ENCODE data around the gene SETD1A. TPM values are rescaled to one million over a fixed set of nuclear protein-coding genes. Genes with fewer than 3 reads are reported as not detected.

The SETD1A gene
- total and polyA plus RNA-seq, 2 donors (not counting 1 experiment from before 2014, with no cell fraction given): 1.4 to 3.5 TPM

DNA sequence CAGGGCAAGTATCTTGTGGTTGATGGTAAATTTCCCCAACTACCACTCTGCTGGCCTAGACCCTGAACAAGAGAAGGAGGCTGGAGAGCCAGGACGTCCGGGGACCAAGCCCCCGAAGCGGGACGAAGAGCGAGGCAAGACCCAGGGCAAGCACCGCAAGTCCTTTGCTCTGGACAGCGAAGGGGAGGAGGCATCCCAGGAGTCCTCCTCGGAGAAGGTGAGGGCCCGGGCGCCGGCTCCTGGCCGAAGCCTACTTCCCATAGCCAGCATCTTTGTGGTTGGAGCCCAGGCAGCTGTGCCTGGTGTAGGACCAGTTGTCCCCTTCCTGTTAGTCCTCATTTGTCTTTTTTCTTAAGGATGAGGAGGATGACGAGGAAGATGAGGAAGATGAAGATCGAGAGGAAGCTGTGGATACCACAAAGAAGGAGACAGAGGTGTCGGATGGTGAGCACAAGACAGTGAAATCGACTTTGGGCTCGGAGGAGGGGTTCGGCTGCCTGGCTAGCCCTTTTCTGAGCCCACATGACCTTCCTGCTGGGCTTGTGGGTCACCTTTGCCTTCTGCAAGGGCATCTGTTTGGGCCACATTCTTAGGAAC lies 11.8 kb downstream of the SETD1A start:
- peaks cover 48% of the 10 kb centered on the region for H3K36me3 ChIP-seq (ENCODE audit: control insufficient read depth, insufficient read depth, low read length)
- H3K9me3 ChIP-seq (ENCODE audit: control insufficient read depth, insufficient read depth, low read depth, low read length): no peaks in the 10 kb centered on the region
- H4K20me1 ChIP-seq (ENCODE audit: control insufficient read depth, extremely low read depth, insufficient read depth, low read length): no peaks in the 10 kb centered on the region
- H2AFZ ChIP-seq (ENCODE audit: low read length): no peak overlapping the region
- H3K4me1 ChIP-seq (ENCODE audit: control insufficient read depth, extremely low read depth, insufficient read depth, low read length): no peaks in the 10 kb centered on the region
- DNase-seq (ENCODE audit: low read depth in 2 of 2): no peak
- H3K9ac ChIP-seq (ENCODE audit: insufficient read depth, low read length): no peak overlapping the region
- H3K79me2 ChIP-seq (ENCODE audit: control insufficient read depth, insufficient read depth, low read length): no peaks in the 10 kb centered on the region
- H3K27me3 ChIP-seq (ENCODE audit: control insufficient read depth, insufficient read depth, low read length): no peaks in the 10 kb centered on the region
- no peak overlapping the region for H3K4me3 ChIP-seq (replicated peaks in 1 of 4; ENCODE audit: control extremely low read depth in 1 of 4, insufficient read depth in 1 of 4, low read depth in 3 of 4, low read length in 4 of 4)
- H3K27ac ChIP-seq (ENCODE audit: insufficient read depth, low read length): no peak overlapping the region
- no peak overlapping the region for H3K4me2 ChIP-seq (ENCODE audit: extremely low read depth, insufficient read depth, low read length)
- TF ChIP-seq EZH2 (IDR thresholded peaks at IDR 0.05; ENCODE audit: low read length, missing control alignments): no peak
- TF ChIP-seq, protein P1, sequence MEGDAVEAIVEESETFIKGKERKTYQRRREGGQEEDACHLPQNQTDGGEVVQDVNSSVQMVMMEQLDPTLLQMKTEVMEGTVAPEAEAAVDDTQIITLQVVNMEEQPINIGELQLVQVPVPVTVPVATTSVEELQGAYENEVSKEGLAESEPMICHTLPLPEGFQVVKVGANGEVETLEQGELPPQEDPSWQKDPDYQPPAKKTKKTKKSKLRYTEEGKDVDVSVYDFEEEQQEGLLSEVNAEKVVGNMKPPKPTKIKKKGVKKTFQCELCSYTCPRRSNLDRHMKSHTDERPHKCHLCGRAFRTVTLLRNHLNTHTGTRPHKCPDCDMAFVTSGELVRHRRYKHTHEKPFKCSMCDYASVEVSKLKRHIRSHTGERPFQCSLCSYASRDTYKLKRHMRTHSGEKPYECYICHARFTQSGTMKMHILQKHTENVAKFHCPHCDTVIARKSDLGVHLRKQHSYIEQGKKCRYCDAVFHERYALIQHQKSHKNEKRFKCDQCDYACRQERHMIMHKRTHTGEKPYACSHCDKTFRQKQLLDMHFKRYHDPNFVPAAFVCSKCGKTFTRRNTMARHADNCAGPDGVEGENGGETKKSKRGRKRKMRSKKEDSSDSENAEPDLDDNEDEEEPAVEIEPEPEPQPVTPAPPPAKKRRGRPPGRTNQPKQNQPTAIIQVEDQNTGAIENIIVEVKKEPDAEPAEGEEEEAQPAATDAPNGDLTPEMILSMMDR (conservative IDR thresholded peaks at IDR 0.05 in 1 of 2, IDR thresholded peaks at IDR 0.05 in 1 of 2; ENCODE audit: low read depth in 1 of 2, low read length in 2 of 2): no peak

DNA sequence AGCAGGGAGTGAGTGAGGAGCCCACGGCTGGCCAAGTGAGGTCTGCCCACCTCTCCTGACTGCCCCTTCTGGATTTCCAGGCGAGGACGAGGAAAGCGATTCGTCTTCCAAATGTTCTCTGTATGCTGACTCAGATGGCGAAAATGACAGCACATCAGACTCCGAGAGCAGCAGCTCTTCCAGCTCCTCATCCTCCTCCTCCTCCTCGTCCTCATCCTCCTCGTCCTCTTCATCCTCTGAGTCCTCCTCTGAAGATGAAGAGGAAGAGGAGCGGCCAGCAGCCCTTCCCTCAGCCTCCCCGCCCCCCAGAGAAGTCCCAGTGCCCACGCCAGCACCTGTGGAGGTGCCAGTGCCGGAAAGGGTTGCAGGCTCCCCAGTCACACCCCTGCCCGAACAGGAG lies 13.7 kb downstream of the SETD1A start:
- Histone ChIP-seq H2AFZ (ENCODE audit: low read length) (no peak overlapping the region), H3K9ac (ENCODE audit: insufficient read depth, low read length) (no peak overlapping the region), H3K79me2 (ENCODE audit: control insufficient read depth, insufficient read depth, low read length) (no peaks in the 10 kb centered on the region), H3K4me1 (ENCODE audit: control insufficient read depth, extremely low read depth, insufficient read depth, low read length) (no peaks in the 10 kb centered on the region), H3K27ac (ENCODE audit: insufficient read depth, low read length) (no peak overlapping the region), H3K27me3 (ENCODE audit: control insufficient read depth, insufficient read depth, low read length) (no peaks in the 10 kb centered on the region), H4K20me1 (ENCODE audit: control insufficient read depth, extremely low read depth, insufficient read depth, low read length) (no peaks in the 10 kb centered on the region), H3K4me3 (replicated peaks in 1 of 4; ENCODE audit: control extremely low read depth in 1 of 4, insufficient read depth in 1 of 4, low read depth in 3 of 4, low read length in 4 of 4) (no peak overlapping the region), H3K4me2 (ENCODE audit: extremely low read depth, insufficient read depth, low read length) (no peak overlapping the region), H3K36me3 (ENCODE audit: control insufficient read depth, insufficient read depth, low read length) (peaks cover 36% of the 10 kb centered on the region), H3K9me3 (ENCODE audit: control insufficient read depth, insufficient read depth, low read depth, low read length) (no peaks in the 10 kb centered on the region)
- no peak for DNase-seq (ENCODE audit: low read depth in 2 of 2)
- no peak for TF ChIP-seq EZH2 (IDR thresholded peaks at IDR 0.05; ENCODE audit: low read length, missing control alignments)
- TF ChIP-seq, protein P1 (conservative IDR thresholded peaks at IDR 0.05 in 1 of 2, IDR thresholded peaks at IDR 0.05 in 1 of 2; ENCODE audit: low read depth in 1 of 2, low read length in 2 of 2): no peak

DNA sequence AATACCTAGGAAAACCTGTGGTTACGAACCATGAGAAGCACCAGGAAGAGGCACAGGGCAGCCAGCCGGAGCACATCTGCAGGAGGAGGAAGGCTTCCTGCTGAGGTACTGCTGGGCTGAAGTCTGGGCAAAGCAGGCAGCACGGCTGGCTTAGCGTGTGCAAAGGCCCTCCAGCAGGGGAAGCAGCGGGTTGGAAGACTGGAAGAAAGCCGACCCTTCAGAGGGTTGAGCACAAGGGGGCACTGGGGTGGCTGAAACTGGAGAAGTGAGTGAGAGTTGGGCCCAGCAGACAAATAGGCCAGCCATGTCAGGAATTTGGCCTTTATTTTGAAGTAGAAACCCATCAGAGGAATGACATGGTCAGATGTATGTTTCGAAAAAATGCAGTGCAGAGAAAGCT lies 15.3 kb downstream of the SETD1A start:
- Histone ChIP-seq H3K9ac (ENCODE audit: insufficient read depth, low read length) (no peak overlapping the region), H3K79me2 (ENCODE audit: control insufficient read depth, insufficient read depth, low read length) (no peaks in the 10 kb centered on the region), H3K4me3 (replicated peaks in 1 of 4; ENCODE audit: control extremely low read depth in 1 of 4, insufficient read depth in 1 of 4, low read depth in 3 of 4, low read length in 4 of 4) (no peak overlapping the region), H3K27me3 (ENCODE audit: control insufficient read depth, insufficient read depth, low read length) (no peaks in the 10 kb centered on the region), H3K4me1 (ENCODE audit: control insufficient read depth, extremely low read depth, insufficient read depth, low read length) (no peaks in the 10 kb centered on the region), H4K20me1 (ENCODE audit: control insufficient read depth, extremely low read depth, insufficient read depth, low read length) (no peaks in the 10 kb centered on the region), H3K36me3 (ENCODE audit: control insufficient read depth, insufficient read depth, low read length) (peaks cover 29% of the 10 kb centered on the region), H3K9me3 (ENCODE audit: control insufficient read depth, insufficient read depth, low read depth, low read length) (no peaks in the 10 kb centered on the region), H3K4me2 (ENCODE audit: extremely low read depth, insufficient read depth, low read length) (no peak overlapping the region), H2AFZ (ENCODE audit: low read length) (no peak overlapping the region), H3K27ac (ENCODE audit: insufficient read depth, low read length) (no peak overlapping the region)
- TF ChIP-seq, protein P1 (conservative IDR thresholded peaks at IDR 0.05 in 1 of 2, IDR thresholded peaks at IDR 0.05 in 1 of 2; ENCODE audit: low read depth in 1 of 2, low read length in 2 of 2): peak in 1 of 2 donors; percentile 28
- TF ChIP-seq EZH2 (IDR thresholded peaks at IDR 0.05; ENCODE audit: low read length, missing control alignments): no peak
- peak in 1 of 2 donors; percentile 12 for DNase-seq (ENCODE audit: low read depth in 2 of 2)
